Measurements from ENCODE around the gene CCDC57. TPM values are rescaled to one million over a fixed set of nuclear protein-coding genes. Genes with fewer than 3 reads are reported as not detected.
A peak's percentile ranks its signal among the peaks of the same experiment; 100 is the strongest.

CCDC57 gene
- total RNA-seq, 1 donor: 21.0 TPM

DNA sequence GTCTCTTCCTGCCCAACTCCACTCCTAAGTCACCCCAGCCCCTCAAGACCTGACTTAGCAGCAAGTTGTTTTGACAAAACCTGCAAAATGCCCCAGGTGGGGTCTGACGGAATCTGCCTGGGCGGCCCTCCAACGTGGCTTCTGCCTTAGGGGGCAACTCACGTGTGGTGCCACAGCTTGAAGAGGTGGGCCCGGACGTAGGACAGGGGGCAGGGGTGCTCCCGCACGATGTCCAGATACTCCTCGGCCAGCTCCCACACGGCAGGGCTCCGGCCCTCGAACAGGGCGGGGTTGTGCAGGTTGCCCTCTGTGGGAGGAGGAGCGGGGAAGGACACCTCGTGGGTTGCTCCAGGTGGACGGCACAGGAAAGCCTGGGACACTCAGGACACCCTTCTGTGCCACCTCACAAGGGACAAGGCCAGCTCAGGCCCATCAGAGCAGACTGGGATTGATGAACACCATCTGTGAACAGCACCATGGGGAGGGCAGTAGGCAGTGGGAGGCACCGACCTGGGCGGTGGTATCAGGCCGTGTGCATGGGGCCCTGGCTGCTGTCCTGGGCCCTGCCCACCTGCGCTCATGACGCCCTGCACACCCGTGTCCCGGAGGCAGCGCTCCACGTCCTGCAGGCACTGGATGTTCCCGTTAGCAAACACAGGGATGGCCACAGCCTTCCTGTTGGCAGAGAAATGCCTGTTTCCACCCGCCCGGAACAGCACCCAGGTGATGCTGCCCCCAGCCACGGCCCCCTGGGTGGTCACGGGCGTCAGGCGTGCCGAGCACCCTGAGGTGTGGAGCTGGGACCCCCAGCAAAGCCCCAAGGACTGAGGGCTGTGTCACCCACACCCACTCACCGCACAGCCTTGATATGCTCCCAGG is 151.4 kb downstream of the CCDC57 start:
- Histone ChIP-seq H3K4me3 (ENCODE audit: insufficient read depth, low read length) (no peak overlapping the region), H3K27ac (ENCODE audit: low read depth, low read length) (no peak overlapping the region), H2AFZ (ENCODE audit: low read length) (no peak overlapping the region), H3K79me2 (ENCODE audit: insufficient read depth, low read length) (peaks cover 30% of the 10 kb centered on the region), H3K9me3 (ENCODE audit: low read depth, low read length) (no peaks in the 10 kb centered on the region), H3K36me3 (ENCODE audit: insufficient read depth, low read length) (peaks cover 42% of the 10 kb centered on the region), H3K4me2 (ENCODE audit: insufficient read depth, low read length) (no peak overlapping the region), H3K4me1 (ENCODE audit: insufficient read depth, low read length) (peaks cover 15% of the 10 kb centered on the region), H4K20me1 (ENCODE audit: insufficient read depth, low read length) (peaks cover 7% of the 10 kb centered on the region), H3K27me3 (ENCODE audit: insufficient read depth, low read length) (no peaks in the 10 kb centered on the region)
- TF ChIP-seq, protein P1, sequence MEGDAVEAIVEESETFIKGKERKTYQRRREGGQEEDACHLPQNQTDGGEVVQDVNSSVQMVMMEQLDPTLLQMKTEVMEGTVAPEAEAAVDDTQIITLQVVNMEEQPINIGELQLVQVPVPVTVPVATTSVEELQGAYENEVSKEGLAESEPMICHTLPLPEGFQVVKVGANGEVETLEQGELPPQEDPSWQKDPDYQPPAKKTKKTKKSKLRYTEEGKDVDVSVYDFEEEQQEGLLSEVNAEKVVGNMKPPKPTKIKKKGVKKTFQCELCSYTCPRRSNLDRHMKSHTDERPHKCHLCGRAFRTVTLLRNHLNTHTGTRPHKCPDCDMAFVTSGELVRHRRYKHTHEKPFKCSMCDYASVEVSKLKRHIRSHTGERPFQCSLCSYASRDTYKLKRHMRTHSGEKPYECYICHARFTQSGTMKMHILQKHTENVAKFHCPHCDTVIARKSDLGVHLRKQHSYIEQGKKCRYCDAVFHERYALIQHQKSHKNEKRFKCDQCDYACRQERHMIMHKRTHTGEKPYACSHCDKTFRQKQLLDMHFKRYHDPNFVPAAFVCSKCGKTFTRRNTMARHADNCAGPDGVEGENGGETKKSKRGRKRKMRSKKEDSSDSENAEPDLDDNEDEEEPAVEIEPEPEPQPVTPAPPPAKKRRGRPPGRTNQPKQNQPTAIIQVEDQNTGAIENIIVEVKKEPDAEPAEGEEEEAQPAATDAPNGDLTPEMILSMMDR (IDR thresholded peaks at IDR 0.05; ENCODE audit: extremely low read depth, low read depth, low read length): no peak
- peak; percentile 86 for DNase-seq (ENCODE audit: insufficient read length, low spot score, missing footprints)

DNA sequence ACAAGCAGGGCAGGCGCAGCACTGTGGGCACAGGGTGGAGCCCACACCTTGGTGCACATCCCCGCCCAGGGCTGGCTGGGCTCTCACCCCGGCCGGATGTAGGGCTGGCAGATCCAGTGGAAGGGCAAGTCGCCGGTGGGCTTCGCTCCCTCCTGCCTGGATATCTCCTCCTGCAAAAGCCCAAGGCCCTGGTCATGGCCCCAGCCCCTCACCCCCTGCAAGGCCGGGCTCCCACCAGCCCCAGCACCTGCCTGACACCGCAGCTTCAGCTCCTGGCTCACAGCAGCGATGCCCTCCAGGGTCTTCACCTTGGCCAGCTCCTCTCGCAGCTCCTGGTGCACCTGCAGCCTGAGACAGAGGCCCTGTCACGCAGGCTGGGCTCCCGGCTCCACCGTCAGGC is 152.0 kb downstream of the CCDC57 start:
- no peak overlapping the region for H2AFZ ChIP-seq (ENCODE audit: low read length)
- peaks cover 23% of the 10 kb centered on the region for H3K79me2 ChIP-seq (ENCODE audit: insufficient read depth, low read length)
- no peak overlapping the region for H3K27ac ChIP-seq (ENCODE audit: low read depth, low read length)
- no peaks in the 10 kb centered on the region for H3K27me3 ChIP-seq (ENCODE audit: insufficient read depth, low read length)
- peaks cover 42% of the 10 kb centered on the region for H3K36me3 ChIP-seq (ENCODE audit: insufficient read depth, low read length)
- no peak overlapping the region for H3K4me2 ChIP-seq (ENCODE audit: insufficient read depth, low read length)
- no peak overlapping the region for H3K4me3 ChIP-seq (ENCODE audit: insufficient read depth, low read length)
- peaks cover 7% of the 10 kb centered on the region for H4K20me1 ChIP-seq (ENCODE audit: insufficient read depth, low read length)
- H3K9me3 ChIP-seq (ENCODE audit: low read depth, low read length): no peaks in the 10 kb centered on the region
- H3K4me1 ChIP-seq (ENCODE audit: insufficient read depth, low read length): peaks cover 10% of the 10 kb centered on the region
- TF ChIP-seq, protein P1 (IDR thresholded peaks at IDR 0.05; ENCODE audit: extremely low read depth, low read depth, low read length): no peak
- peak; percentile 75 for DNase-seq (ENCODE audit: insufficient read length, low spot score, missing footprints)

- DNase-seq (ENCODE audit: insufficient read length, low spot score, missing footprints): peak; percentile 73
- Histone ChIP-seq H3K79me2 (ENCODE audit: insufficient read depth, low read length) (peaks cover 19% of the 10 kb centered on the region), H3K4me2 (ENCODE audit: insufficient read depth, low read length) (no peak overlapping the region), H3K4me3 (ENCODE audit: insufficient read depth, low read length) (no peak overlapping the region), H2AFZ (ENCODE audit: low read length) (no peak overlapping the region), H3K9me3 (ENCODE audit: low read depth, low read length) (no peaks in the 10 kb centered on the region), H3K36me3 (ENCODE audit: insufficient read depth, low read length) (peaks cover 44% of the 10 kb centered on the region), H4K20me1 (ENCODE audit: insufficient read depth, low read length) (peaks cover 7% of the 10 kb centered on the region), H3K27me3 (ENCODE audit: insufficient read depth, low read length) (no peaks in the 10 kb centered on the region), H3K27ac (ENCODE audit: low read depth, low read length) (no peak overlapping the region), H3K4me1 (ENCODE audit: insufficient read depth, low read length) (peaks cover 8% of the 10 kb centered on the region)
- TF ChIP-seq, protein P1 (IDR thresholded peaks at IDR 0.05; ENCODE audit: extremely low read depth, low read depth, low read length): no peak
These were observed 152.7 kb downstream of the CCDC57 start for GRCh38 chr17:82060001-82060380.

GRCh38 chr17:82059272-82060000 is 153.2 kb downstream of the CCDC57 start:
- TF ChIP-seq, protein P1 (IDR thresholded peaks at IDR 0.05; ENCODE audit: extremely low read depth, low read depth, low read length): no peak
- peak; percentile 77 for DNase-seq (ENCODE audit: insufficient read length, low spot score, missing footprints)
- Histone ChIP-seq H4K20me1 (ENCODE audit: insufficient read depth, low read length) (peaks cover 7% of the 10 kb centered on the region), H3K79me2 (ENCODE audit: insufficient read depth, low read length) (peaks cover 16% of the 10 kb centered on the region), H3K4me2 (ENCODE audit: insufficient read depth, low read length) (no peak overlapping the region), H3K27ac (ENCODE audit: low read depth, low read length) (no peak overlapping the region), H3K4me3 (ENCODE audit: insufficient read depth, low read length) (no peak overlapping the region), H3K36me3 (ENCODE audit: insufficient read depth, low read length) (peaks cover 49% of the 10 kb centered on the region), H3K4me1 (ENCODE audit: insufficient read depth, low read length) (peaks cover 2% of the 10 kb centered on the region), H2AFZ (ENCODE audit: low read length) (no peak overlapping the region), H3K9me3 (ENCODE audit: low read depth, low read length) (no peaks in the 10 kb centered on the region), H3K27me3 (ENCODE audit: insufficient read depth, low read length) (no peaks in the 10 kb centered on the region)

All from osteoblast (primary cell).